HepG2 (cell line): ENCODE data around the gene DPEP1. TPM values are rescaled to one million over a fixed set of nuclear protein-coding genes. Genes with fewer than 3 reads are reported as not detected.
A peak's percentile ranks its signal among the peaks of the same experiment; 100 is the strongest.

ENCODE experiments used
- ATAC-seq: fragments of 200-7000 bp; cut with Tn5 transposase; 3 replicates; pipeline ENCODE4 v1.9.1; 2020; ENCODE audit warnings: mild to moderate bottlenecking, moderate library complexity
- BruUV-seq: library from RNA; stranded (reverse); fragments of 400-500 nt; replicated peaks from 2 replicates; lab custom pipeline; 2021; lab: Mats Ljungman, UMichigan
- CTCF ChIA-PET: fragments of 300-600 bp; formaldehyde crosslinking; extraction: SDS; loops from one replicate; lab custom pipeline; 2021; ENCODE audit warnings: low total read pairs, inconsistent platforms, low intra/inter-chr PET ratio; lab: Yijun Ruan, JAX
- POLR2A ChIA-PET: fragments of 350-600 bp; sonication (Branson Sonifier 250); formaldehyde crosslinking; loops from one replicate; lab custom pipeline; 2020; ENCODE audit warnings: antibody characterized with exemption, inconsistent platforms; lab: Yijun Ruan, JAX
- DNase-seq: peaks from one replicate; pipeline ENCODE4 v3.0.0-alpha.2; 2015; ENCODE audit warnings: low spot score
- FAIRE-seq: peaks from 3 replicates; lab custom pipeline; 2011; peaks lifted over from hg19 to GRCh38; lab: Jason Lieb, UNC
- H2AFZ ChIP-seq: one replicate; pipeline ENCODE4 v1.6.1; 2011; ENCODE audit warnings: low read length, inconsistent platforms
- H3K27ac ChIP-seq: fragments of 300-600 bp; 3 replicates; pipeline ENCODE4 v1.8.0; 2011; ENCODE audit warnings: mixed run types, mild to moderate bottlenecking, mixed read lengths, low read length, inconsistent platforms; ENCODE audit not compliant: insufficient read depth; ENCODE audit errors: extremely low read length
- H3K27me3 ChIP-seq, 2 experiments: fragments of 200-600 bp in 1 of 2; 2 replicates in 1 of 2; 3 replicates in 1 of 2; pipeline versions ENCODE4 v1.6.0 to v1.8.0; 2011; ENCODE audit warnings: low read length in 2 of 2, mild to moderate bottlenecking in 2 of 2, moderate library complexity in 2 of 2, inconsistent platforms in 1 of 2; ENCODE audit not compliant: insufficient read depth in 2 of 2, control insufficient read depth in 1 of 2
- H3K36me3 ChIP-seq, 2 experiments: fragments of 200-600 bp in 1 of 2; replicated peaks in 1 of 2; 2 replicates in 1 of 2; 3 replicates in 1 of 2; pipeline versions ENCODE4 v1.5.1 to v1.8.0; 2011; ENCODE audit warnings: low read length in 2 of 2, inconsistent platforms in 1 of 2; ENCODE audit not compliant: insufficient read depth in 2 of 2, control insufficient read depth in 1 of 2
- H3K4me1 ChIP-seq: 2 replicates; pipeline ENCODE4 v1.5.1; 2012; ENCODE audit warnings: low read length, inconsistent platforms; ENCODE audit not compliant: insufficient read depth
- H3K4me2 ChIP-seq: 2 replicates; pipeline ENCODE4 v1.6.0; 2011; ENCODE audit warnings: low read depth, low read length, inconsistent platforms
- H3K4me3 ChIP-seq, 3 experiments: fragments of 200-600 bp in 1 of 3; sonication (generic), shearing (Covaris generic) in 1 of 3; replicated peaks in 1 of 3; 2 replicates each; pipeline ENCODE4 v1.5.1; 2011 to 2016; ENCODE audit warnings: low read length in 3 of 3, inconsistent platforms in 2 of 3, low read depth in 2 of 3, mild to moderate bottlenecking in 2 of 3, control low read depth in 1 of 3, mixed read lengths in 1 of 3; ENCODE audit not compliant: insufficient read depth in 1 of 3
- H3K79me2 ChIP-seq: one replicate; pipeline ENCODE4 v1.6.1; 2011; ENCODE audit warnings: low read length, inconsistent platforms; ENCODE audit not compliant: insufficient read depth
- H3K9ac ChIP-seq: 2 replicates; pipeline ENCODE4 v1.6.0; 2011; ENCODE audit warnings: mild to moderate bottlenecking, low read depth, low read length, inconsistent platforms; ENCODE audit not compliant: insufficient read depth
- H3K9me3 ChIP-seq: 2 replicates; pipeline ENCODE4 v1.5.1; 2012; ENCODE audit warnings: mild to moderate bottlenecking, low read length
- H4K20me1 ChIP-seq: 2 replicates; pipeline ENCODE4 v1.6.0; 2011; ENCODE audit warnings: inconsistent platforms, mild to moderate bottlenecking, low read length, moderate library complexity; ENCODE audit not compliant: insufficient read depth
- CBFB ChIP-seq: sonication (generic); formaldehyde crosslinking; IDR thresholded peaks from 2 replicates; pipeline ENCODE4 v1.4.0; 2020; ENCODE audit warnings: missing genetic modification reagents
- CTCF ChIP-seq: sonication (generic); formaldehyde crosslinking; IDR thresholded peaks from 2 replicates; pipeline ENCODE4 v1.5.0; 2020; ENCODE audit warnings: mild to moderate bottlenecking, missing genetic modification reagents, moderate library complexity
- HDAC2 ChIP-seq: sonication (generic); formaldehyde crosslinking; IDR thresholded peaks from 2 replicates; pipeline ENCODE4 v1.4.0; 2020; ENCODE audit warnings: missing genetic modification reagents
- HNRNPL ChIP-seq: fragments of 200-400 bp; formaldehyde crosslinking; IDR thresholded peaks from 2 replicates; pipeline ENCODE4 v1.6.1; 2017; ENCODE audit warnings: mild to moderate bottlenecking, low read depth, low read length
- MNT ChIP-seq: fragments of 450-650 bp; IDR thresholded peaks from 2 replicates; pipeline ENCODE4 v1.6.1; 2016
- PHF8 ChIP-seq: sonication (generic); formaldehyde crosslinking; IDR thresholded peaks from 2 replicates; pipeline ENCODE4 v1.5.0; 2020; ENCODE audit warnings: missing genetic modification reagents
- SAP130 ChIP-seq: IDR thresholded peaks from 2 replicates; pipeline ENCODE4 v1.6.1; 2016; ENCODE audit warnings: low read depth
- WIZ ChIP-seq: sonication (generic); formaldehyde crosslinking; IDR thresholded peaks from 2 replicates; pipeline ENCODE4 v1.5.1; 2020; ENCODE audit warnings: mild to moderate bottlenecking, missing genetic modification reagents
- XRCC5 ChIP-seq: fragments of 200-400 bp; formaldehyde crosslinking; optimal IDR thresholded peaks from 2 replicates; pipeline ENCODE3; 2017; ENCODE audit warnings: mild to moderate bottlenecking, low read length
- ZHX1 ChIP-seq: sonication (generic); formaldehyde crosslinking; IDR thresholded peaks from 2 replicates; pipeline ENCODE4 v1.8.1; 2022; ENCODE audit warnings: low read depth, mild to moderate bottlenecking, missing genetic modification reagents
- ZNF20 ChIP-seq: sonication (generic); formaldehyde crosslinking; IDR thresholded peaks from 2 replicates; pipeline ENCODE4 v1.4.0; 2020; ENCODE audit warnings: mild to moderate bottlenecking, moderate library complexity, missing genetic modification reagents
- ZNF326 ChIP-seq: sonication (generic); formaldehyde crosslinking; IDR thresholded peaks from 2 replicates; pipeline ENCODE4 v1.4.0; 2020; ENCODE audit warnings: missing genetic modification reagents, borderline replicate concordance
- ZNF354B ChIP-seq: sonication (generic); formaldehyde crosslinking; IDR thresholded peaks from 2 replicates; pipeline ENCODE4 v1.8.0; 2022; ENCODE audit warnings: mild to moderate bottlenecking, missing genetic modification reagents
- ZNF550 ChIP-seq: sonication (generic); formaldehyde crosslinking; IDR thresholded peaks from 2 replicates; pipeline ENCODE4 v1.4.0; 2020; ENCODE audit warnings: mild to moderate bottlenecking, missing genetic modification reagents, borderline replicate concordance
- ZNF558 ChIP-seq: sonication (generic); formaldehyde crosslinking; IDR thresholded peaks from 2 replicates; pipeline ENCODE4 v1.9.0; 2022; ENCODE audit warnings: mild to moderate bottlenecking, missing genetic modification reagents, borderline replicate concordance
- ZNF883 ChIP-seq: sonication (generic); formaldehyde crosslinking; IDR thresholded peaks from 2 replicates; pipeline ENCODE4 v1.5.1; 2020; ENCODE audit warnings: mild to moderate bottlenecking, missing genetic modification reagents; ENCODE audit errors: not compliant biosample characterization
- WGBS: methylation state at CpG from one replicate; pipeline ENCODE4 v1.1.6; 2017; ENCODE audit warnings: low lambda C conversion rate; 5-methylcytosine and 5-hydroxymethylcytosine counted together
- in situ Hi-C: cut with HindIII; loops from 2 replicates; pipeline ENCODE4 v1.10.0; 2017; ENCODE audit warnings: low pct_unique_long_range_greater_than_20kb; ENCODE audit not compliant: extremely low pct_ligation_motif_present
- intact Hi-C: fragments of 100-400 bp; cut with micrococcal nuclease; formaldehyde crosslinking; loops from one replicate; pipeline ENCODE4 v1.10.0; 2022; ENCODE audit not compliant: unreplicated experiment
- polyA plus RNA-seq, 8 experiments: library from polyadenylated mRNA; depleted of rRNA in 3 of 8; stranded (reverse) in 7 of 8; unstranded in 1 of 8; fragments of >200 nt; fragmentation: Illumina TruSeq in 4 of 8; extraction: Trizol in 4 of 8; gene quantifications; 2 replicates each; pipeline versions ENCODE4 v1.2.1 to v1.2.3, GENCODE V29; 2011 to 2016; ENCODE audit warnings: low read depth in 4 of 8, missing spikeins in 1 of 8, mixed read lengths in 1 of 8; ENCODE audit not compliant: insufficient read depth in 1 of 8
- total RNA-seq, 5 experiments: library from RNA; depleted of rRNA; stranded (reverse); fragments of >200 nt; fragmentation: Illumina TruSeq; extraction: Trizol; gene quantifications; 2 replicates each; pipeline ENCODE4 v1.2.3, GENCODE V29; 2016; ENCODE audit warnings: low read depth in 1 of 5
- TF ChIP-seq, protein P1 (sequence below): sonication (generic); formaldehyde crosslinking; IDR thresholded peaks from 2 replicates; pipeline ENCODE4 v1.5.0; 2020; ENCODE audit warnings: missing genetic modification reagents

DPEP1 gene
- total and polyA plus RNA-seq, 2 of the 13 experiments (the other 11 are each of a cell fraction or from before 2014, with no cell fraction given) = 37.6 to 52.2 TPM

- TF ChIP-seq CTCF (peak; percentile 33), ZNF883 (CRISPR knock-in tag) (peak; percentile 20), HNRNPL (peak; percentile 72; the same call in 1 of the 2 replicates)
Measured at GRCh38 chr16:89607937-89608740, 5.3 kb upstream of the DPEP1 start (continued).

- H2AFZ ChIP-seq = no peak overlapping the region
- H3K4me3 ChIP-seq = no peak overlapping the region
- no TSS peak for BruUV-seq
- H4K20me1 ChIP-seq = no peaks in the 10 kb centered on the region
- H3K27ac ChIP-seq = no peak overlapping the region
- ATAC-seq = no peak
- no peaks in the 10 kb centered on the region for H3K9me3 ChIP-seq
- H3K79me2 ChIP-seq = no peaks in the 10 kb centered on the region
- H3K4me1 ChIP-seq = peaks cover 32% of the 10 kb centered on the region
- no peak overlapping the region for H3K9ac ChIP-seq
- H3K4me2 ChIP-seq = no peak overlapping the region
- POLR2A ChIA-PET = no interaction called here
- H3K36me3 ChIP-seq = no peaks in the 10 kb centered on the region
- in situ Hi-C loops = no loop called here
- CTCF ChIA-PET = no interaction called here
- 30% methylated on average over 1 of the region's 1 CpG for WGBS
- no peak for FAIRE-seq
- no peak for DNase-seq
- peaks cover 9 to 38% of the 10 kb centered on the region in 2 experiments for H3K27me3 ChIP-seq
- intact Hi-C loops = no loop called here
- TF ChIP-seq SAP130 (CRISPR knock-in tag) (no peak), CBFB (CRISPR knock-in tag) (no peak), HDAC2 (CRISPR knock-in tag) (no peak), WIZ (no peak), ZNF558 (CRISPR knock-in tag) (no peak), ZNF20 (CRISPR knock-in tag) (no peak), MNT (no peak), PHF8 (CRISPR knock-in tag) (no peak), ZNF550 (CRISPR knock-in tag) (no peak), ZNF354B (CRISPR knock-in tag) (no peak), ZNF326 (CRISPR knock-in tag) (no peak), ZHX1 (CRISPR knock-in tag) (no peak), XRCC5 (no peak)
- TF ChIP-seq, protein P1, sequence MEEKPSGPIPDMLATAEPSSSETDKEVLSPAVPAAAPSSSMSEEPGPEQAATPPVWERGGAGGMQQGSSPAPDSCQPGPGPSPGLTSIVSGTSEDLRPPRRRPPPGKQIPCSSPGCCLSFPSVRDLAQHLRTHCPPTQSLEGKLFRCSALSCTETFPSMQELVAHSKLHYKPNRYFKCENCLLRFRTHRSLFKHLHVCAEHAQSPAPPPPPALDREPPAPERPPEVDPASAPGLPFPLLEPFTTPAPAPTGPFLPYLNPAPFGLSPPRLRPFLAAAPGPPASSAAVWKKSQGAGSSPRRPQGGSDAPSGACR (CRISPR knock-in tag) = no peak
Measured at GRCh38 chr16:89610108-89610453, 3.4 kb upstream of the DPEP1 start.
